ENCODE results near the gene SLC9A1. TPM values are rescaled to one million over a fixed set of nuclear protein-coding genes. Genes with fewer than 3 reads are reported as not detected.

SLC9A1 gene
- total RNA-seq, 1 donor = 6.0 TPM

DNA sequence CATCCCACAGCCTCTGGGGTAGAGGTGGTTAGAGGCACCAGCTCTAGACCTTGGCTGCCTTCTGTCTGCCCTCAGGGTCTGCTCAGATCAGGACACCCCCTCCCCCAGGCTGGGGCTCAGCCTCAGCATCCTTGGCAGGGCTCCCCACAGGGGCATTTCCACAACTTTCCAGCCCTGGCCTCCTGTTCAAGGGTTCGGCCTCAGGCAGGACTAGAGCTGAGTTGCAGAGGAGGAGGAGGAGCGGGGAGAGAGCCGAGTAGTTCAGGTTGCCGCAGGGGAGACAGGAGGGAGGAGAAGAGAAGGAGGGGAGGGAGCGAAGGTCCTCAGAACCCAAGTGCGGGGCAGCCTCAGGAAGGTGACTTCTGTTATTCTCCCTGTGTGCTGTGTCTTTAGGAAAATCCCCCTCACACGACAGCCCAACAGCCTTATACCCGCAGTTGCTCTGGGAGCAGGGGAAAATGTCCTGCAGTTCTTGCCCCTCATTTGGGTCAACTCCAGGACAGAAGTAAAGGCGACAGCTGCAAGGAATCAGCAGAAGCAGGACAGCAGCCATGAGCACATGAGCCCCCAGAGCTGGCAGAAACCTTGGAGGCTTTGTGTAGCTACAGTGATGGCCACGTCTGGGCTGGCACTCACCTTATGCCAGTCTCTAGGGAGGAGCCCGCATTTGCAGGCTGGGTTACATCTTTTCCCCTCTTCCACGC lies 95.8 kb downstream of the SLC9A1 start:
- no peak overlapping the region for H3K4me3 ChIP-seq (ENCODE audit: low read depth, low read length)
- TF ChIP-seq, protein P1, sequence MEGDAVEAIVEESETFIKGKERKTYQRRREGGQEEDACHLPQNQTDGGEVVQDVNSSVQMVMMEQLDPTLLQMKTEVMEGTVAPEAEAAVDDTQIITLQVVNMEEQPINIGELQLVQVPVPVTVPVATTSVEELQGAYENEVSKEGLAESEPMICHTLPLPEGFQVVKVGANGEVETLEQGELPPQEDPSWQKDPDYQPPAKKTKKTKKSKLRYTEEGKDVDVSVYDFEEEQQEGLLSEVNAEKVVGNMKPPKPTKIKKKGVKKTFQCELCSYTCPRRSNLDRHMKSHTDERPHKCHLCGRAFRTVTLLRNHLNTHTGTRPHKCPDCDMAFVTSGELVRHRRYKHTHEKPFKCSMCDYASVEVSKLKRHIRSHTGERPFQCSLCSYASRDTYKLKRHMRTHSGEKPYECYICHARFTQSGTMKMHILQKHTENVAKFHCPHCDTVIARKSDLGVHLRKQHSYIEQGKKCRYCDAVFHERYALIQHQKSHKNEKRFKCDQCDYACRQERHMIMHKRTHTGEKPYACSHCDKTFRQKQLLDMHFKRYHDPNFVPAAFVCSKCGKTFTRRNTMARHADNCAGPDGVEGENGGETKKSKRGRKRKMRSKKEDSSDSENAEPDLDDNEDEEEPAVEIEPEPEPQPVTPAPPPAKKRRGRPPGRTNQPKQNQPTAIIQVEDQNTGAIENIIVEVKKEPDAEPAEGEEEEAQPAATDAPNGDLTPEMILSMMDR (IDR thresholded peaks at IDR 0.05; ENCODE audit: insufficient read depth, low read depth, low read length) = no peak
- DNase-seq (ENCODE audit: low read depth) = no peak

DNA sequence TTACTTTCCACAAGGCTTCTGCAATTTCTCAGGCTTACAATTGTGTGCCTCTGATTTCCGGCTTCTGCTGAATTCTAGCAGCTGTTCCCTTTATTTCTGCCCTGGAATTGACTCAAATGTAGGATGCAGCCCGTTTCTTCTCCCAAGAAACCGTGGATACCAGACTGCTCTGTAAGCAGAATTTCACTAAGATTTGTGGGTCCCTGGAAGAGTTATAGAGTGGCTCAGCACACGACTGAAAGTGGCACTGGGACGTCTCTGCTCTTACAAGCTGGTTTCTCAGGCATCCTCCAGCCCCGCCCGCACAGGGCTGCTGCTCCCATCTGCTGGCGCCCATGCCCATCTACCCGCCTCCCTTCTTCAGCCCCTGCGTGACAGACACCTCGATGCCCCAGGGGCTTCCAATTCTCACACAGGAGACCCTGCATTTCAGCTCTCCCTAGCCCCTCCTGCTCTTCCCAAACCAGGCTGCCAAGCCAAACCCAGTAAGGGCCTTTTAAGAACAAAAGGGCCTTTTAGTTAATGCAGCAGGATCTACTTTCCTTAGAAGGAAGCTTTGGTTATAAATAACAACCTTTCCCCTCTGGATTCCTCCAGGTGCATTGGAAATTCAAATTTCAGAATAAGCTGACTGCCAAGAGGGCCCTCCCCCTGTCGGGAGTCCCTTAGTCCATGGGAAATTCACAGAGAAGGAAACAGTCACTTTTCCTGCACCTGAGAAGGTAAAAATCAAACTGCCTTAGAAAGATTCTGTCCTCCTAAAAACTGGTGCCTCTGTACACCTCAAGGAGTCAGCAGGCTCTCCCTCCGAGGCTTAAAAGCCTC lies 96.9 kb downstream of the SLC9A1 start:
- no peak overlapping the region for H3K4me3 ChIP-seq (ENCODE audit: low read depth, low read length)
- TF ChIP-seq, protein P1 (IDR thresholded peaks at IDR 0.05; ENCODE audit: insufficient read depth, low read depth, low read length) = no peak
- no peak for DNase-seq (ENCODE audit: low read depth)

DNA sequence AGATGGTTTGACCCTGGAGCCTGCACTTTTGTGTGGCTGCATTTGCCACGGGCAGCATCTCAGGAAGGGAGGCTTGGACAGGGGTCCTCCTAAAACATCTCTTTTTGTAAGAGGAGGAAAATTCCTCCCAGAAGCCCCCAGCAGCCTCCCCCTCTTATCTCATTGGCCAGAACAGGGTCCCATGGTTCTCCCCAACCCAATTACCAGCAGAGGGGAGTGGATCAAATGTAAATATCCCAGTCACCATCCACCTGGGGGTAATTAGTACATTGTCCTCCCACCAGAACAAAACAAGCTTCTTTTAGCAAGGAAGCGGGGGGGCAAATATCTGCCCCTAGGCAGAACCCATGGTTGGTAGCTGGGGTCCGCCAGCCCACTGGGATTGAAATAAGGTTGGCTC lies 97.5 kb downstream of the SLC9A1 start:
- DNase-seq (ENCODE audit: low read depth) = no peak
- H3K4me3 ChIP-seq (ENCODE audit: low read depth, low read length) = no peak overlapping the region
- TF ChIP-seq, protein P1 (IDR thresholded peaks at IDR 0.05; ENCODE audit: insufficient read depth, low read depth, low read length) = no peak

DNA sequence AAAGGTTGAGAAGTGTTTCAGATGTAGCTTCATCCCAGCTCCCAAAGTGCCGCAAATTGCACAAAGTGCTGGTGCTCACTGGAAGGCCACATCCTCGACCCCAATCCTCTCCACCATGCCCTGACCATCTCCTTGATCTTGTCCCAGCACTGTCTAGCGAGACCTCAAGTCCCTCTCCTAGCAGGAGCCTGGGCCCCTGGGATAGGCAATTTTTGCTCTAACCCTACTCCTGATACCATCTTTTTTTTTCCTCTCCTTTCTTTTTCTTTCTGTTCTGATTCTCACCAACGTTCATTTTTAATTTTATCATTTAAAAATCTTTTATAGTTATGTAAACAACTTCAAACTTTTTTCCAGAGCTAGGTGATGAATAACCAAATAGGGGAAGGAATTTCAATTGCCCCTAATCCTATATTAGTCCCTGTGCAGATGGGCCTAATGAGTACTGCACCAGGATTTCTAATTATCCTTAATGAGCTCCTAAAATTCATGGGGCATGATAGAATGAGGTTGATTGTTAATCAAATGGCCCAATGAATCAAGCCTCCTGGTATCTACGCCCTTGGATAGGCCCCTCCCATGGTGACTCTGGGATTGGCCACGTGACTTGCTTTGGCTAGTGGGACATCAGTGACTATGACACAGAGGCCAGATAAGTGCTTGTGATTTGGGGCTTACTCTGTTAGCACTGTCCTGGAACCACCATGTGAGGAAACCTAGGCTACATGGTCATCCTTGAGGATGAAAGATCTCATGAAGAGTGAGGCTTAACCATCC lies 100.8 kb downstream of the SLC9A1 start:
- H3K4me3 ChIP-seq (ENCODE audit: low read depth, low read length) = no peak overlapping the region
- DNase-seq (ENCODE audit: low read depth) = no peak
- TF ChIP-seq, protein P1 (IDR thresholded peaks at IDR 0.05; ENCODE audit: insufficient read depth, low read depth, low read length) = no peak

DNA sequence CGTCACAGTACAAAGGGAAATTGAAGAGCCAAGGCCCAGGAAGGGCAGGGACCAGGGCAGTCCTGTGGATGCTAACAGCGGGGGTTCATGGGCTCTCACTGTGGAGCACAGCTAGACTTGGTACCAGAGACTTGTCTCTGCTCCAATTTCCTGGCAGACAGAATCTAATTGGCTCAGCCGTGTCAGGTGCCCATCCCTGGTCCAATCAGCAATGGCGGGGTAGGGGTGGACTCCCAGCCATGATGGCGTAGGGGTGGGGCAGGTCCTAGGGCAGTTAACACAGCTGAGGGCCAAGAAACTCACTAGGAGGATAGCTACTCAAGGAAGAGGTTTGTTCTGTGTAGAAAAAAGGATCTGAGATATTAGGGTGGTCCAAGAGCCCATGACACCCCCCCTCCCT lies 102.4 kb downstream of the SLC9A1 start:
- DNase-seq (ENCODE audit: low read depth) = no peak
- TF ChIP-seq, protein P1 (IDR thresholded peaks at IDR 0.05; ENCODE audit: insufficient read depth, low read depth, low read length) = no peak
- no peak overlapping the region for H3K4me3 ChIP-seq (ENCODE audit: low read depth, low read length)

DNA sequence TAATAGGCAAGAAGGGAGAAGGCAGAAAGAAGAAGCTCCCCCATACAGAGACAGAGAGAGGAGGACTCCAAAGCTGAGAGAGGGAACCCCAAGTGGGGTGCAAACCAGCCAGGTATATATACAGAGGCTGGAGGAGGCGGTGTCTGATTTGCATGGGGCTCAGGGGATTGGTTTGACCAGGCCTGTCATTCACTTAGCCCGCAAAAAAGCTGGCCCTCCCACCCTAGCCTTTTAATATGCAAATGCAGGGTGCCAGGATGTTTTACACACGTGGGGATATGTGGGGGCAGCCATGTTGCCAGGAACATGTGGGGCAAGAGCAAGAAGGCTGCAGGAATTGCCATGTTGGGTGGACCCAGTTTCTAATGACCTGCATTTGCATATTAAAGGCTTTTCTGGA lies 105.3 kb downstream of the SLC9A1 start:
- TF ChIP-seq, protein P1 (IDR thresholded peaks at IDR 0.05; ENCODE audit: insufficient read depth, low read depth, low read length) = no peak
- DNase-seq (ENCODE audit: low read depth) = no peak
- no peak overlapping the region for H3K4me3 ChIP-seq (ENCODE audit: low read depth, low read length)
